ENCODE measurements around the gene ZFYVE27. TPM values are rescaled to one million over a fixed set of nuclear protein-coding genes. Genes with fewer than 3 reads are reported as not detected.

ZFYVE27 gene
- total and polyA plus RNA-seq, 2 donors (not counting 3 experiments of a cell fraction or from before 2014, with no cell fraction given), result 16.3 to 24.2 TPM

- FAIRE-seq, result no peak
- H3K27ac ChIP-seq (ENCODE audit: insufficient read depth, low read depth, low read length), result no peak overlapping the region
- H3K9me1 ChIP-seq (replicated peaks; ENCODE audit: control insufficient read depth, extremely low read depth, insufficient read depth, low read length), result no peaks in the 10 kb centered on the region
- BruUV-seq (replicated peaks), result no TSS peak
- TF ChIP-seq POLR2A (IDR thresholded peaks at IDR 0.05; ENCODE audit: low read depth, low read length), result no peak
- TF ChIP-seq EZH2 (IDR thresholded peaks at IDR 0.05; ENCODE audit: borderline replicate concordance, low read depth, low read length, severe bottlenecking), result no peak
- TF ChIP-seq GATA2 (IDR thresholded peaks at IDR 0.05; ENCODE audit: insufficient read depth, insufficient read length, low read depth, low read length), result no peak
- no peak for TF ChIP-seq POLR2AphosphoS5 (IDR thresholded peaks at IDR 0.05; ENCODE audit: insufficient read depth, low read depth, low read length)
- TF ChIP-seq MAX (IDR thresholded peaks at IDR 0.05; ENCODE audit: insufficient read depth, insufficient read length), result no peak
- TF ChIP-seq CTCF (IDR thresholded peaks at IDR 0.05; ENCODE audit: extremely low read depth in 1 of 2, insufficient read depth in 1 of 2, low read depth in 1 of 2, low read length in 2 of 2), result no peak
- TF ChIP-seq MYC (IDR thresholded peaks at IDR 0.05; ENCODE audit: low read depth, low read length), result no peak
- no peak for TF ChIP-seq JUN (IDR thresholded peaks at IDR 0.05; ENCODE audit: borderline replicate concordance, insufficient read depth, insufficient read length, low read depth)
- no peak for TF ChIP-seq FOS (IDR thresholded peaks at IDR 0.05; ENCODE audit: borderline replicate concordance, insufficient read depth, low read length)
- H4K20me1 ChIP-seq (replicated peaks; ENCODE audit: control insufficient read depth, extremely low read depth, insufficient read depth, low read length), result no peaks in the 10 kb centered on the region
- no peak for DNase-seq (ENCODE audit: low read depth, low spot score)
- H3K9ac ChIP-seq (replicated peaks; ENCODE audit: extremely low read depth, insufficient read depth, low read length), result no peak overlapping the region
- POLR2A ChIA-PET, result no interaction called here
- no peak overlapping the region for H3K4me2 ChIP-seq (ENCODE audit: insufficient read depth, low read length)
- H3K79me2 ChIP-seq (ENCODE audit: control insufficient read depth, insufficient read depth, low read length), result no peaks in the 10 kb centered on the region
- peaks cover 0 to 6% of the 10 kb centered on the region in 2 experiments for H3K36me3 ChIP-seq (ENCODE audit: control insufficient read depth in 2 of 2, extremely low read depth in 1 of 2, insufficient read depth in 2 of 2, low read length in 2 of 2)
- dilution Hi-C loops (cut with MboI; ENCODE audit: extremely low pct_ligation_motif_present, low sequenced_read_pairs), result no loop called here
- peaks cover 4 to 5% of the 10 kb centered on the region in 2 experiments for H3K27me3 ChIP-seq (ENCODE audit: control insufficient read depth in 2 of 2, insufficient read depth in 2 of 2, low read length in 2 of 2)
- H2AFZ ChIP-seq (ENCODE audit: low read depth, low read length), result no peak overlapping the region
- no peaks in the 10 kb centered on the region for H3K9me3 ChIP-seq (replicated peaks; ENCODE audit: control insufficient read depth, insufficient read depth, low read length)
- no peaks in the 10 kb centered on the region for H3K4me1 ChIP-seq (ENCODE audit: control insufficient read depth, extremely low read depth, insufficient read depth, low read length)
- intact Hi-C loops (cut with micrococcal nuclease), result no loop called here
- H3K4me3 ChIP-seq (replicated peaks in 1 of 3; ENCODE audit: insufficient read depth in 1 of 3, low read depth in 1 of 3, low read length in 3 of 3), result no peak overlapping the region
- CTCF ChIA-PET, result interaction anchor here (0.8 to 6.8 kb wide), 3 partner anchors 27 to 276 kb away, joined by 3 to 49 read pairs (median 3); no protein-coding TSS in a partner anchor
Measured at GRCh38 chr10:97765201-97765600, 28.3 kb downstream of the ZFYVE27 start.
